Measurements from ENCODE around the gene KY. TPM values are rescaled to one million over a fixed set of nuclear protein-coding genes. Genes with fewer than 3 reads are reported as not detected.

Gene KY
- total RNA-seq, 4 donors from 2014 or later, result 0.64 to 4.8 (median 3.2) TPM

GRCh38 chr3:134622806-134623365, 27.9 kb downstream of the KY start:
- no peak for ATAC-seq
- no peaks in the 10 kb centered on the region for H3K4me1 ChIP-seq
- H3K27me3 ChIP-seq, result no peaks in the 10 kb centered on the region
- no peaks in the 10 kb centered on the region for H3K9me3 ChIP-seq
- no peak for TF ChIP-seq EP300 (IDR thresholded peaks at IDR 0.05)
- TF ChIP-seq, protein P1, sequence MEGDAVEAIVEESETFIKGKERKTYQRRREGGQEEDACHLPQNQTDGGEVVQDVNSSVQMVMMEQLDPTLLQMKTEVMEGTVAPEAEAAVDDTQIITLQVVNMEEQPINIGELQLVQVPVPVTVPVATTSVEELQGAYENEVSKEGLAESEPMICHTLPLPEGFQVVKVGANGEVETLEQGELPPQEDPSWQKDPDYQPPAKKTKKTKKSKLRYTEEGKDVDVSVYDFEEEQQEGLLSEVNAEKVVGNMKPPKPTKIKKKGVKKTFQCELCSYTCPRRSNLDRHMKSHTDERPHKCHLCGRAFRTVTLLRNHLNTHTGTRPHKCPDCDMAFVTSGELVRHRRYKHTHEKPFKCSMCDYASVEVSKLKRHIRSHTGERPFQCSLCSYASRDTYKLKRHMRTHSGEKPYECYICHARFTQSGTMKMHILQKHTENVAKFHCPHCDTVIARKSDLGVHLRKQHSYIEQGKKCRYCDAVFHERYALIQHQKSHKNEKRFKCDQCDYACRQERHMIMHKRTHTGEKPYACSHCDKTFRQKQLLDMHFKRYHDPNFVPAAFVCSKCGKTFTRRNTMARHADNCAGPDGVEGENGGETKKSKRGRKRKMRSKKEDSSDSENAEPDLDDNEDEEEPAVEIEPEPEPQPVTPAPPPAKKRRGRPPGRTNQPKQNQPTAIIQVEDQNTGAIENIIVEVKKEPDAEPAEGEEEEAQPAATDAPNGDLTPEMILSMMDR (IDR thresholded peaks at IDR 0.05), result no peak
- TF ChIP-seq POLR2AphosphoS5 (IDR thresholded peaks at IDR 0.05), result no peak
- TF ChIP-seq POLR2A (IDR thresholded peaks at IDR 0.05), result no peak
- H3K36me3 ChIP-seq, result peaks cover 0 to 63% of the 10 kb centered on the region in 2 donors
- no peak overlapping the region for H3K27ac ChIP-seq
- 73% methylated on average over 5 of the region's 5 CpGs; no CpG with 5 or more reads in 1 of the 2 donors for WGBS, 2 donors (ENCODE audit: low coverage in 1 of 2)
- H3K4me3 ChIP-seq, result no peak overlapping the region

DNA sequence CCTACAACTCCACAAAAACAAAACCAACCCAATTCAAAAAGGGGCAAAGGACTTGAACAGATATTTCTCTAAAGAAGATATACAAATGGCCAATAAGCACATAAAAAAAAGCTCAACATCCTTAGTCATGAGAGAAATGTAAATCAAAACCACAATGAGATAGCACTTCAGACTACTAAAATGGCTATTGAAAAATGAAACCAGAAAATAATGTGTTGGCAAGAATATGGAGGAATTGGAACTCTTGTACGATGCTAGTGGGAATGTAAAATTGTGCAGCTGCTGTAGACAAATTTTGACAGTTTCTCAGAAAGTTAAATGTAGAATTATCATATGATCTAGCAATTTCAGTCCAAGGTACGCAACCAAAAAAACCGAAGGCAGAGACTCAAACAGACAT, 29.0 kb downstream of the KY start:
- H3K9me3 ChIP-seq, result no peaks in the 10 kb centered on the region
- no peaks in the 10 kb centered on the region for H3K27me3 ChIP-seq
- H3K27ac ChIP-seq, result no peak overlapping the region
- ATAC-seq, result no peak
- TF ChIP-seq EP300 (IDR thresholded peaks at IDR 0.05) (no peak), POLR2AphosphoS5 (IDR thresholded peaks at IDR 0.05) (no peak), POLR2A (IDR thresholded peaks at IDR 0.05) (no peak)
- TF ChIP-seq, protein P1 (IDR thresholded peaks at IDR 0.05), result no peak
- WGBS, 2 donors (ENCODE audit: low coverage in 1 of 2), result 67% methylated on average over 3 of the region's 3 CpGs
- no peaks in the 10 kb centered on the region for H3K4me1 ChIP-seq
- peaks cover 0 to 61% of the 10 kb centered on the region in 2 donors for H3K36me3 ChIP-seq
- H3K4me3 ChIP-seq, result no peak overlapping the region

DNA sequence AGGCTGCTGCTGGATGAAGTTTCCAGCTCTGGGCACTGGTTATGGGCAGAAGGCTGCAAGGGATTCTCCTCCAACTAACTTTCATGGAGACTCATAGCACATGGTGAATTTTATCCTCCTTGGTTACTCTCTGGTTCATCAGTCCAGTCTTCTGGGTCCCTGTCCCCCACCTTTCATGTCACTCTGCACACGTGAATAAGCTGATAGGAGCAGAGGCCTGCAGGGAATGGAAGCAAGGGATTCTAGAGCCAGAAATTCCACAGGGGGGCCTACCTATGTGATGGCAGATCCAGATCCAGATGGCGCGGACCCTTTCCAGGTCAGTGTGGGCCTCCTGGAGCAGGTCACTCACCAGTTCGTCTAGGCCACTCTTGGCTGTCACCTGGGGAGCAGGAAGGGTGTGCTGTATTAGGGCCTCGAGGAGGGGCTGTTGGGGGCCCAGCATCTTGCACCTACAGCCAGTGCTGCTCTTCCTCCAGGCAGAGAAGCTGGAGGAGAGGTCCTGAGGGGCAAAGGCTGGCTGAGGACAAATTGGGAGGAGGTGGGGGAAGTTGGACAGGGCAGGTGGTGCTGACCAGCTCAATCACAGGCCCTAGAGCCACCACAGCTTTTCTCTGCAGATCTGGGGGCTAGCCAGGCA, 30.2 kb downstream of the KY start:
- Histone ChIP-seq H3K4me3 (no peak overlapping the region), H3K4me1 (no peaks in the 10 kb centered on the region), H3K27me3 (no peaks in the 10 kb centered on the region), H3K36me3 (peaks cover 0 to 60% of the 10 kb centered on the region in 2 donors), H3K9me3 (no peaks in the 10 kb centered on the region), H3K27ac (no peak overlapping the region)
- TF ChIP-seq EP300 (IDR thresholded peaks at IDR 0.05) (no peak), POLR2AphosphoS5 (IDR thresholded peaks at IDR 0.05) (no peak), POLR2A (IDR thresholded peaks at IDR 0.05) (no peak)
- TF ChIP-seq, protein P1 (IDR thresholded peaks at IDR 0.05), result no peak
- ATAC-seq, result no peak
- no CpG with 5 or more reads among the region's 5 CpGs for WGBS, 2 donors (ENCODE audit: low coverage in 1 of 2)

DNA sequence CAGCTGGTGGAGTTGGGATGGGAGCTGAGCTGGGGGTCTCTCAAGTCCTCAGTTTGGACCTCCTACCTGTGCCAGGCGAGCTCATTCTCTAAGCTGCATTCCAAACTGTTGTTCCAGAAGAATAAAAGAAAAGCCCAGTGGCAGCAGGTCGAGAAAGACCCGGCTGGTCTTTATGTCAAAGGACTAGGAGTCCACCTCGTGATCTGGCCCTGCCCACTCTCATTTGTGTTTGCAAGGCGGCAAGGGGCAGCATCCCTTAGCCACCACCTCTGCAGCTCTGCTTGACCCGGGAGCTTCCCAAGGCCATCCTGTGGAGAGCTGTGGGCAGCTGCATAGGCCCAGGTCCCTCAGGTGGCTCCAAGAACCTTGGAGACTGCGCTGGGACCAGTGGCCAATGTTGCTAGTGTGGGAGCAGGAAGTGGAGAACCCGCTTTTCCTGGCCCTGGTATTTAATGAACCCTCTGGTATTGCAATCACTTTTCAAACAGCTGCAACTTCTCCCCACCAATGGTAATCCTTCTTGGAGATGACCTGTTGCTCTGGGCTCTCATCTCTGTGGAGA, 30.9 kb downstream of the KY start:
- Histone ChIP-seq H3K36me3 (peaks cover 0 to 60% of the 10 kb centered on the region in 2 donors), H3K4me3 (no peak overlapping the region), H3K27me3 (no peaks in the 10 kb centered on the region), H3K4me1 (no peaks in the 10 kb centered on the region), H3K27ac (no peak overlapping the region), H3K9me3 (no peaks in the 10 kb centered on the region)
- no CpG with 5 or more reads among the region's 8 CpGs for WGBS, 2 donors (ENCODE audit: low coverage in 1 of 2)
- ATAC-seq, result no peak
- TF ChIP-seq POLR2A (IDR thresholded peaks at IDR 0.05) (no peak), POLR2AphosphoS5 (IDR thresholded peaks at IDR 0.05) (no peak), EP300 (IDR thresholded peaks at IDR 0.05) (no peak)
- TF ChIP-seq, protein P1 (IDR thresholded peaks at IDR 0.05), result no peak

GRCh38 chr3:134619301-134619615, 31.6 kb downstream of the KY start:
- TF ChIP-seq EP300 (IDR thresholded peaks at IDR 0.05), result no peak
- no peak for TF ChIP-seq POLR2AphosphoS5 (IDR thresholded peaks at IDR 0.05)
- TF ChIP-seq, protein P1 (IDR thresholded peaks at IDR 0.05), result no peak
- no peak for TF ChIP-seq POLR2A (IDR thresholded peaks at IDR 0.05)
- no peak overlapping the region for H3K27ac ChIP-seq
- 40 to 86% methylated on average over 1 of the region's 2 CpGs for WGBS, 2 donors (ENCODE audit: low coverage in 1 of 2)
- no peak for ATAC-seq
- no peak overlapping the region for H3K4me3 ChIP-seq
- H3K9me3 ChIP-seq, result no peaks in the 10 kb centered on the region
- H3K4me1 ChIP-seq, result no peaks in the 10 kb centered on the region
- peaks cover 0 to 59% of the 10 kb centered on the region in 2 donors for H3K36me3 ChIP-seq
- no peaks in the 10 kb centered on the region for H3K27me3 ChIP-seq
